Astrocyte of the hippocampus (primary cell): Measurements from ENCODE around the gene ASCL2.
"Not testable (repeated sequence)": the region's sequence is repeated elsewhere in the genome, so short reads cannot be mapped to it uniquely, and the experiment has no call there.

Source experiments
- DNase-seq: peaks from one replicate; pipeline ENCODE4 v3.0.0; 2011; ENCODE audit warnings: low read depth, low spot score

ASCL2 gene

DNA sequence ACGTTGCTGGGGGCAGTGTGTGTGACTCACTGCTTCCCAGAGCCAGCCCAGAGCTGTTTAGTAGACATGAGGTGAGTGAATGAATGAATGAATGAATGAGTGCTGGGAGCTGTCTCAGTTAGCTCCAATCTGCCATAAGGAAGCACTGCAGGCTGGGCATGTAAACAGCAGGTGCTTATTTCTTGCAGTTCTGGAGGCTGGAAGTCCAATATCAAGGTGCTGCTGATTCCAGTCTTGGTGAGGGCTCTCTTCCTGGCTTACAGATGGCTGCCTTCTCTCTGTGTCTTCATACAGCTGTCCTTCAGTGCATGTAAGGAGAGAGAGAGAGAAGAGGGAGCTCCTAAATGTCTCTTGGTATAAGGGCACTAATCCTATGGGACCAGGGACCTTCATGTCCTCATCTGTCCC, 27.2 kb upstream of the ASCL2 start:
- no peak for DNase-seq

DNA sequence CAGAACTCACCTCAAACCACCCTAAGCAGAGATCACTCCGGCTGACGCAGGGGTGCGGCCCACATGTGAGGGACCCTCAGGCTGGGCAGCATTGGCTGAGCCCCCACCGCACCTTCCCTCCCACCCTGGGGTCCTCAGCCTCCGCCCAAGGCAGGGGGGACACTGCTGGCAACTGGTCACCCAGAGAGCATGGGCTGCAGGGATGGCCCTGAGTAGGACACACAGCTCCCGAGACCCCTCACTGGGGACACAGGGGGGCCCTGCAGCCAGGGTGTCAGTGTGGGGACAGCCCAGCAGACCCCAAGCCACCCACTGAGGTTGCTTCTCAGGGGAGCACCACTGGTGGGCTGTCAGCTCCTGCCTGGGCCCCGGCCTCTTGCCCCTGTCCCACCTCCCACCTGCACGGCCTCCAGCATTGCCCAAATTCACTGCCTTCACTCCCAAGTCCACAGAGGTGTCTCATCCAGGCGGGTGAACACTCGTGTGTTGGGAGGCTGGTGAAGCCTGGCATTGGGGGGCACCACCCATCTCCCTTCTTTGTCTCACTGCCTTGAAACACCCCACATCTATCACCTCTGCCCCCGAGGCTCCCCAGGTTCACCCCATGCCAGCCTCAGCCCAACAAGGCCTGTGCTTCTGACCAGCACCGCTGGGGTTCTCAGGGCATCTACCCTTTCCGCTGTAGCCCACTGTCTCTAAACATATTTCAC, 26.7 kb upstream of the ASCL2 start:
- no peak for DNase-seq

DNA sequence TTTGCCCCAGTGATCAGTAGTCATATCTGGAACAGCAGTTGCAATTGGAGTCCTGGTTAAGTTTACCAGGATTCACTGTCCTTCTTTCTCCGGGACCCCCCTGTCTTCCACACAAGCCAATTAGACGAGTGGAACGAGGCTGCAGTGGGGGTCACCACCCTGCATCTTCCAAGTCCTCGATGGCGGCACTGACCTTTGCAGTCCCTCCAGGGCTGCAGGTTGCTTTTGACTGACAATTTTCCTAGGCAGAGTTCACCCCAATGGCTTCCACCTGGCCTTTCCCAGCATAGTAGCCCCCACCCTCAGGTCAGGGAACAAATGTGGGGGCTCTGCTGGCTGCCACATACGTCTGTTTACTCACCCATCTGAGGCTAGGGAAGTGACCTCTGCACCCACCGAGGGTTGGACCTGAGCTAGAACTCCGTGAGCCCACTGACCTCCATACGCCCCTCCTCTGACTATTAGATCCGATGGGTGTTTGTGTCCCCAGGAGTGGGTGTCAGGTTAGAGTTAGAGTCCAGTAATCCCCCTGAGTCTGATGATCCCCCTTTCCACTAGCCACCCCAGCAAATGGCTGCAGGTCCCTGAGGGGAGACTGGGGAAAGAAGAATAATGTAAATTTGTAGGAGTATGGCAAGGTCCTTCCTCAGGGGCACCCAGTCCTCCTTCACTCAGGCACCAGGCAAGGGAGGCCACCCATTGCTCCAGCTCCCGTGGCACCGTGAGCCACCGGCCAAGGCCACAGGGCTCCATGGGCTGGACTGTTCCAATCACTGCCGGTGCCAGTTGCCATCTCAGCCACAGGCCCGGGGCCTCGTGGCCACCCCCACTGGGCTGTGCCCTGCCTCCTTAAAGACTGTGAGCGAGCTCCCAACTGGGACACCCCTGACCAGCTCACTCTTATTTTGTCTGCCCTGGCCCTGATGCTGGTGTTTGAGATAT, 25.9 kb upstream of the ASCL2 start:
- no peak for DNase-seq

DNA sequence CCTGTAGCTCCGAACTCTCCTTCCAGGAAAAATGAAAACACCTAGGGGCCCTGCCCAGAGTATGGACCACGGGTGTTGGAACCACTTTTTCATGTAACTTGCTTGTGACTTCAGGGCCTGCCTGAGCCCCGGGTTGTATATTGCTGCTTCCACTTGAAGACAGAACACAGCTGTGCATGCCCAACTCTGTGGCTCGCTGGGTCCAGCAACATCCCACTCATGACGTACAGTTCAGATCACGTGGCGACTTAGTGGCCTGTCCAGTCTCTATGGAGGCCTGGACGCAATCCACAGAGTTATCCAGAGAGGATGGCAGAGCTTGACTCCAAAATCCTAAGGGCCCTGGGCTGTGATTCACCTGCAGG, 24.5 kb upstream of the ASCL2 start:
- no peak for DNase-seq

DNA sequence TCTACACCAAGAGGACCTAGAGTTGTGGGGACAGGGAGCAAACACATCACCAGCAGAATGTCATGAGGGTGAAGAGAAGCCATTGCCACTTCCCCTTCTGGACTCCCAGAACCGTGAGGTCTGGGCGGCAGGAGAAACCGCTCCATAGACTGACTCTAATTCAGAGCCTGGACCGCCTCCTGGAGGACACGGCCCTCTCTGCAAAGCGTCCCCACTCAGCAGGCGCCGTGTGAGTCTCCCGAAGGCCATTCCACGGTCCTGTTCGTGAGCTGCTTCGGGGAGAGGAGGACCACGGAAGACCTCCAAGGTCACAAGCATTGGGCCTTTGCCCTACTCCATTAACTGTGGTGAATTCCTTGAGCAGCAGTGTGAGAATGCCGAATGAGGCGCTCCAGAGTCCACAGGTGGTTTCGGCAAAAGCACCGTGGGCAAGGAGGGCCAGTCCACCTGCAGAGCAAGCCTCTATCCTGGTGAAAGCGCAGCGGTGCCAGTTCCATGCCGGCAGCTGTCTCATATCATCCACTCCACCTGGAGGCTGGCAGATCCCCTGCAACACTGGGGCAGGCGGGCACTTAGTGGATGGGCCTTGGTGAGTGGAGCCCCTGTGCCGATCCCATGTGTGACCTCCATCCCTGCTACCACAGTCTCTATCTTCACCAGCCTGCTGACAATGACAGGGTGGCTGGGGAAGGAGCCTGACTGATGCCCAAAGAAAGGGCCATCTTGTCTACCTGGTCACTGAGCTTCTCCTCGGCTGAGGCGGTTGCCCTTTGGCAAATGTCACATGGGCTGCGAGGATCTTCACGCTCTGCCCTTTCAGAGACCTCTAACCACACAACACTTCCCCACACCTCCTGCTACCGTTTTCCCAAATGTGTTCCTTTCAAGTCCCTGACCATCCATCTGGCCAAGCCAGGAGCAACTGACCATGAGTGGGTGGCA, 23.9 kb upstream of the ASCL2 start:
- DNase-seq, result no peak

DNA sequence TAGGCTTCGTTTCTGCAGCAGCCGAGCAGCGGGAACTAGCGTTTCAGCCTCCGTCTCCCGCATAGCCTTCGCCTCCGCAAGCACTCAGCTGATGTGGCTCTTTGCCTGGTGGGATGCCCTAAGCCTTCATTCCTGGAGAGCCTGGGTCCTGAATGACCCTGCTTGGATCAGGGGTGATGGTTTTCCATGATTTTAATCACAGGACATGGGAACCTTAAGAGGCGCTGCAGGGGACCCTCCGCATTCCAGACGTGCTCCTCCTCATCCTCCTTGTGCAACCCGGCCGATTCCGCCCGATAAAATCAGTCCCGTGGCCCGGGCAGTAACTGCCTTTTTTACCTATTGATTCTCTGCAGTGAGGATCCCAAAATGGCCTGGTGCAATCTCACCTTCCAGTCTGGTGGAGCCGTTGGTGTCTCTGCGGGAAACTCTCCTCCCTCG, 23.2 kb upstream of the ASCL2 start:
- no peak for DNase-seq

DNA sequence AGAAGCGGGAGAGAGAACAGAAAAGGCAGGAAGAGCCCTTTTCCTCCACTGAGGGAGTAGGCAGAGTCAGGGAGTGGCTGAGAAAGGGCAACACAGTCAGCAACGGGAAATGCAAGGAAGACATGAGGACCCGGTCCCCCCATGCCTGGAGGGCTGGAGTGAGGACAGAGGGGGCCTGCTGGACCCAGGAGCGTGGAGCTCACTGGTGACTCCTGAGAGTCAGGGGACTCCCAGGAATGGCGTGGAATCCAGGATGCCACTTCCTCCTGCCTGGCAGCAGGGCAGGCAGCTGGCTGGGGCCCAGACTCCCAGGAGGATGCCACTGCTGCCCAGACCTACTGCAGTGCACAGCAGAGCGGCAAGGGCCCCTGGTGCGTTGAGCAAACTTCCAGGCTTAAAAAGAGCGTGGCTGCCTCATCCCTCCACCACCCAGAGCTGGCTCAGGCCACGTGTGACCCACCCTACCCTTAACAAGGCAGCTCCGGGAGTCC, 20.0 kb upstream of the ASCL2 start:
- no peak for DNase-seq

DNA sequence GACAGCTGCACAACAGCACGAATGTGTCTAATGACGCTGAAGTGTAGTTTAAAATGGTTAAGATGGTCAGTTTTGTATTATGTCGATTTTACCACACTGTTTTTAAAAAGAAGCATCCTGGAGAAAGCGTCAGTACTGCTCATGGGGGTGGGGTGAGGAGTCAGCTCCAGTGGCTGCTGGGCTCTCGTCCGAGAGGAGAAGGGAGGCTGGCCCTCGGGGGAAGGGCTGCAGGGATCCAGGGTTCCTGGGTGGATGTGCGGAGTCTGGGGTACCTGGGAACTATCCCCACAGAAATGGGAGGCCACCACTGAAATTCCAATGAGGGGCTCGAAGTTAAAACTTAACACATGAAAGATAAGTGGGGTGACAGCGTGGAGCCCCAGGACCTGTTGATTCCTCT, 19.5 kb upstream of the ASCL2 start:
- DNase-seq, result no peak

DNA sequence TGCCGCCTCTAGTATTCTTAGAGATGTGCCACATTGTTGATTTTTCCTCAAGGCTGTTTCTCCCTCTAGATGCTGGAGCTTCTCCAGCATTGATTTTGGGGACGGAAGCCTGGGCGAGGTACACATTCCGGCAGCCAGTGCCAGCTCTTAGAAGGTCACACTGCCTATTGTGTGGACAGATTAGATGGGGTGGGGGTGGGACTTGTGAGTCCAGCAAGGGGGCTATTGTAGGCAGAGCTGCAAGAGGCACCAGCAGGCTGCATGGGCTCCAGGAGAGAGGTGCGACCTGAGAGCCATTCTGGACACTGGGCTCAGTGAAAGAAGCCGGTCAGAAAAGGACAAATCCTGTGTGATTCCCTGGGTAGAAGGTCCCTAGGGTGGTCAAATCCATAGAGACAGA, 19.0 kb upstream of the ASCL2 start:
- no peak for DNase-seq

DNA sequence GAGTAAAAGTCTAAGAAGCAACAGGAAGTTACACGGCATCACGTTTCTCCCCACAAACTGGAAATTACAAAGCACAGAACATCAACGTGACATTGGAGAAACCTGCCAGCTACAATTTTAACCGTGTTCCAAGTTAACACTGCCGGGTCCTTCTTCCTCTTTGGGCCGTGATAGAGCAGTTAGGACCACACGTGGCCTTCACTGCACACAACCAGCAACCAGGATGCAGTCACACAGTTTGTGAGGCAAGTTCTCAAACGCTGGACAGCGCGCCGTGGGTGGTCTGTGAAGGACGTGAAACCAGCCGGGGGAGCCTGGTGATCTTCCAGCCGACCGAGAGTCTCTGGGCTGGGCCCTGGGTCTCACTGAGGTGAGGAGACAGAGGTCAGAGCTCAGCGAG, 16.7 kb upstream of the ASCL2 start:
- DNase-seq, result no peak

DNA sequence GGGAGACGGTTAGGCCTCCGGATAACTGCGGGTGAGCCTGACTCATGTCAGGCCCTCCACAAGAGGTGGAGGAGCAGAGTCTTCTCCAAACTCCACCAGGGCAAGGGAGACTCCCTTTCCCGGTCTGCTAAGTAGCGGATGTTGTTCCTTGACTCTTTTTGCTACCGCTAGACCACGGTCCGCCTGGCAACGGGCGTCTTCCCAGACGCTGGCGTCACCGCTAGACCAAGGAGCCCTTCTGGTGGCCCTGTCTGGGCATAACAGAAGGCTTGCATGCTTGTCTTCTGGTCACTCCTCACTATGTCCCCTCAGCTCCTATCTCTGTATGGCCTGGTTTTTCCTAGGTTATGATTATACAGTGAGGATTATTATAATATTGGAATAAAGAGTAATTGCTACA, 16.0 kb upstream of the ASCL2 start:
- DNase-seq, result not testable (repeated sequence)

DNA sequence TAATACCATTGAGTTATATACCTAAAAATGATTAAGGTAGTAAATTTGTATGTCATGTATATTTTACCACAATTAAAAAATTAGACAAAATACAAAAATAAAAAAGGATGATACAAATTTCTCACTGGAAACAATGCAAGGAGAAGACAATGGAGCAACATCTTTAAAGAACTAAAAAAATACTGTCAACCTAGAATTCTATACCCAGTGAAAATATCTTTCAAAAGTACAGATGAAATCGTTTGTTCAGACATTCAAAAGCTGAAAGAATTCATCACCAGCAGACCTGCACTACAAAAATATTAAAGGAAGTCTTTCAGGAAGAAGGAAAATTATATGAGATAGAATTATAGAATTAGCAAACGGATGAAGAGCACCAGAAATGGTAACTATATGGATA, 9.8 kb upstream of the ASCL2 start:
- DNase-seq, result no peak

DNA sequence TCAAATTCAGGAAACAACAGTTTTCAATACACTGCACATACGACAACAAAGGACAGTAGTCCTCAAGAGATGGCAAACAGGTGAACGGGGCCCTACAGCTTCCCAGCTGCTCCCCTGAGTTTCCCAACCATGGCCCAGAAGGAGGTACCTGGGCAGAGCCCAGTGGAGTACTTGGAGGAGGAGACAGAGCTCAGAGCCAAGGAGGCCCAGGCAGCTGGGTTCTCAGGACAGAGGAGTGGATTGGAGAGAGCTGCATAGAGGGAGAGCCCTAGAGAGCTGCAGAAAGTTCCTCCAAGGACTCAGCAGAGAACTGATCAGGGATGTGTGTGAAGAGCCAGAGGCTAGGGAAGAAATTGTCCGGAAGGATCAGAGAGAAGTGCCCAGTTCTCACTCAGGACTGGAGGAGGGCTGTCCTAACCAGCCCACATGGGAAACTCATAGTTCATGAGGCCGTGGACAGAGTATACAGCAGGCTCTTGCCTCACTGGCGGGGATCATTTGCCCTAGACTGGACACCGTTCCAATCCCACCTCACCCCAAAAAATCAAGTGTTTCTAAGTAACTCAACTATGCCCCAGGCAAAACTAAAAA, 7.6 kb upstream of the ASCL2 start:
- DNase-seq, result no peak

DNA sequence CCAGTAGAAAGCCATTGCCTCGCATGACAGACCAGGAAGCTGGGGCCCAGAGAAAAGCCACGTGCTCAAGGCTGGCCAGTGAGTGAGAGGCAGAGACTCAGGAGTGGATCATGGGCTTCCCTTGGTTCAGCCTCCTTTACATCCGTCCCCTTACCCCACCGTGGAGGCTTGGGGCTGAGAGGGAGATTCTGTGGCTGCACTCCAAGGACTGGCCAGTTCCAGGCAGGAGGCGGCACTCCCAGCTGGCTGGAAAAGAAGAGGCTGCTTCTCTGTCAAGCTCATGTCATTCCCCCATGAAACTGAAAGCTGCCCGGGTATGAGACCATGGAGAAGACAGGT, 6.6 kb upstream of the ASCL2 start:
- DNase-seq, result no peak

DNA sequence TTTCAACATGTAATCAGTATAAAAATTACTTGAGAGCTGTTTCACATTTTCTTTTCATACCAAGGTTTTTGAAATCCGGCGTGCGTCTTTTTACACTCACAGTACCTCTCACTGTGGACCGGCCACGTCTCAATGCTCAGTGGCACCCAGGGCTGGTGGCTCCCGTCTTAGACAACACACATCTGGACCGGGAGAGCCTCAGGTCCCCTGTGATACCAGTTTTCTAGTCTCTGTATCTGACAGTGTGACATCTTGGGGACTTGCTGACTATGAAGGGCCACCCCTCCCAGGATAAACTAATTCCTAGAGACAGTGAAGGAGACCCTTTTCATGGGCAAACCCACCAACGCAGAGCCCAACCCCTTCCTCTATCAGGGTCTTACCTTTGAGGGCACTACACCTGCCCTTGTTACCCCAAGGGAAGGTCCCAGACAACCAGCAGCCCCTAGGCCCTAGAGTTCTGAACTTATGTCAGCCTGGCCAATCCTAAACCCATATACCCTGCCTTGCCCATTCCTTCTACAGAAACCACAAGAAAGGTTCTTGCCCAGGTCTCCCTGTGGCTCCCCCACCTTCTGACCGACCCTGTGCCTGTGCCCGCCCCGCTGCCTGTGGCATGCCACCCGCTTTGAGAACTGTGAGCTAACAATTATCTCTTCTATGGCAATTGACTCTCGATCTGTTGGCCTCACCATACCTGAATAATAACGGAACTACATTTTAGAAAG, 6.1 kb upstream of the ASCL2 start:
- no peak for DNase-seq

DNA sequence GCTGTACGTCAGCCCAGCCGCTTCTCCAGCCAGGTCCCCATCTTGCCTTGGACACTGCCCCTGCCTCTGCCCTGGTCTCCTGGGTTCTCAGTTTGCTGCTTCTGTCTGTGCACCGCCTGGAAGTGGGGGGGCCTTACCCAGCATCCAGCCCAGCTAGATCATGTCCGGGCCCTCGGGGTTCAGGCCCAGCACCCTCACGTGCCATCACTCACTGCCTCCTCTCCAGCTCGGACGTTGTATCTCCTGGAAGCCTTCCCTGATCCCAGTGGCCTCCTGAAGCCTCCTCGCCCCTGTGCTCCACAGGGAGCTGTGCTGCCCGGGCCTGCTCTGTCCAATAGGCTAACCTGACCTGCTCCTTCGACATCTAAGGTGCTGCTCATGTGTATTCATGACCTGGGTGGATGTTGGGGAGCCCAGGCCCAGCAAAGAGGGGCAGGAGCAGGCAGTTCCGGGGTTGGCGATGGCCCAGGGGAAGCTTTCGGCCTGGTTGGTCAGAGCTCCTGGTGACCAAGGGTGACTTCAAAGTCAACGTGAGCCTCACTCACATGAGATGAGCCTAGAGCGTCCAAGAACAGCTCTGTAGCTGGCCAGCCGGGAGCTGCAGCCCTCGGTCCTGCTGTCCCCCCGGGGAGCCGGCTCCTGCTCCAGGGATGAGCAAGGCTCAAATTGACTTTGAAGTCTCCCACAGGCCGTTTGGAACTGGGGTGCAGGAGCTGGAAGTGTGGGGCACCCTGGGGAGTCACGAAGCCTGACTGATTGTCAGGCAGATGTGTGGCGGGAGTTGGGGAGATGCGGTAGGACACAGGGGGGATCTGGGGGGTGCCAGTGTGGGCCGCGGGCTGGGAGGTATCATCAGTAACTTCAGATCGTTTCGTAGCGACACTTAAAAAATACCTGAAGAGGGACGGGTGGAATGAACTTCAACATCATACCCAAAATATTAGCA, 5.2 kb upstream of the ASCL2 start:
- no peak for DNase-seq

DNA sequence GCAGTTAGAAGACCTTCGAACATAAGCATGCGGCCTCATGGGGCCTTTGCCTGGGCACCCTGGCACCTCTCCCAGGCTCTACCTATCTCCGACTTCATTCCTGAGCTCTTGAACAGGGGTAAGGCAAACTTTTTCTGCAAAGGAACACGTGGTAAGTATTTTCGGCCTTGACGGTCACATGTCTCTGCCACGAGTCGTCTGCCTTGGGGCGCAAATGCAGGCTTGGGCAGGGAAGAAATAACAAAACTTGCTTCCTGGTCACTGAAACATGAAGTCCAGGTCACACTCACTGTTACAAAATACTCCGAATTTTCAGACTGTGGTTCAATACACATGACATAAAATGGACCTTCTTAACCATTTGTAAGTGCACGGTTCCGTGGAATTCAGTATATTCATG, 3.4 kb upstream of the ASCL2 start:
- DNase-seq, result no peak

DNA sequence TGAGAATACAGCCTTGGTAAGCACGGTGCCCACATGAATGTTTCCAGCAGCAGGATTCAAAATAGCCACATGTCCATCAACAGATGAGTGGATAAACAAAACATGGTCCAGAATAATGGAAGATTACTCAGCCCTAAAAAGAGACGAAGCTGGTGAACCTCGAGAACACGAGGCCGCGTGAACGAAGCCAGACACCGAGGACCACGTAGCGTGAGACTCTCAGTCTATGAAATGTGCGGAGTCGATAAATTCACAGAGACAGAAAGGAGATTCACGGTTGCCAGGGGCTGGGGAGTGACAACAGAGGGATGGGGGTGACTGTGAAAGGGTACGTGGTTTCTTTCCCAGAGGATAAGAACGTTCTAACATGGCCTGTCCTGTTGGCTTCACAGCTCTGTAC, 2.9 kb upstream of the ASCL2 start:
- no peak for DNase-seq

DNA sequence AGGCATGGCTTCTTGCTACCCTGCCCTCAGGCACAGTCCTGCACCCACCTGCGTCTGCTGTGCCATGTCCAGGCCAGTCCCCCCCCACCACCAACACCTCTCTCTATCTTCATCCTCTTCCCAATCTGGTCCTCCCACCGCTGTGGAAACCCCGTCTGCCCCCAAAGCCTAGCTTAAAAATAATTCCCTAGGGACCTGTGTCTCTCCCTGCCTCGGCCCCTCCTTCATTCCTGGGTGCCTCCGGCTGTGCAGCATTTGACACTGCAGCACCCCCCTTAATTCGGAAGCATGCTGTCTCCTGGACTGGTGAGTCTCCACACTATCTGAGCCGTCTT, 2.5 kb upstream of the ASCL2 start:
- no peak for DNase-seq
